Stimulated activated CD4-positive, alpha-beta T cell treated with anti-CD3 and anti-CD28 coated beads, Interleukin-12 subunit alpha, Interleukin-12 subunit beta, amount 100 ng/mL, for 24 hours (primary cell): ENCODE results near the gene HRK.

Experiments
- DNase-seq, 2 experiments: peaks; one replicate each; pipeline ENCODE4 v3.0.0-alpha.2; 2020; ENCODE audit warnings: low read depth in 2 of 2

HRK gene

GRCh38 chr12:116898669-116899068, 17.4 kb upstream of the HRK start:
- DNase-seq: no peak

GRCh38 chr12:116897476-116897875, 16.2 kb upstream of the HRK start:
- DNase-seq: no peak

DNA sequence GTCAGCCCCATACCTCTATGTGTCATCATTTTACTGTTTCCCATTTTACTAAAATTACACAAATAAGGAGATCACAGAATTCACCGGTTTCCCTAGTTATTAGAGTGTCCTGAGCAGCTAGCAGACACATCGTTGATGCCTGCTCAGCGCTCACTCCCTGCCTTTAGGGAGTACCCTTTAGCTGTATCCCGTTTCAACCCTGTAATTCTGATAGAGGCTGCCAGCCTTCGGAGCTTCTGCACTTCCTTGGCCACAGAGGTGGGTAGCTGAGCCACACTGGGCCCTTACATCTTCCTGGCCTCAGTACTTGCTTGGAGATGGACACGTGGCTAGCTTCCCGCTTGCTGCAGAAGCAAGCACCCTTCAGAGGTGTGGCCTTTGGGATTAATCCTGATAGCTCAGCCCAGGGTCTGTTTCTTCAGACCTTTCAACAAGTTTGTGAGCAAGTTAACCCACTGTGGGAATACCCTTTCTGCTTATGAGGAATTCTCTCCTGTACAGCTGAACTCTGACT, 15.2 kb upstream of the HRK start:
- no peak for DNase-seq

GRCh38 chr12:116894913-116895312, 13.7 kb upstream of the HRK start:
- no peak for DNase-seq

- no peak for DNase-seq
Measured at GRCh38 chr12:116892349-116893140, 11.3 kb upstream of the HRK start.

- no peak for DNase-seq
Measured at GRCh38 chr12:116891019-116891418, 9.8 kb upstream of the HRK start.

DNA sequence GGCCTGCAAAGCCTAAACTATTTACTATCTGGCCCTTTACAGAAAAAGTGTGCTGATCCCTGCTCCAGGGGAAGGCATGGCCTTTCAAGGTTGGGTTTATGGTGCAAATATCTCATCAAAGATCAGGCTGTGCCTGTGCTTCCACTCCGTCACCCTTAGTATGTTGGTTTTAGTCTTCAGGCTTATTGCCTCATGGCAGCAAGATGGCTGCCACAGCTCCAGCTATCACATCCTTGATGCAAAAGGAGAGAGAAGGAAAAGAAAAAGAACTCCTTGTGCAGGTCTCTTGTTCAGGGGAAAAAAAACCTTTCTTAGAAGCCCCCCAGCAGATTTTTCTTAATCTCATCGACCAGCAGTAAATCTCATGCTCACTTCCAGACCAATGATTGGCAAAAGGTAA, 9.1 kb upstream of the HRK start:
- DNase-seq: no peak

GRCh38 chr12:116887897-116888296, 6.7 kb upstream of the HRK start:
- DNase-seq: no peak

DNA sequence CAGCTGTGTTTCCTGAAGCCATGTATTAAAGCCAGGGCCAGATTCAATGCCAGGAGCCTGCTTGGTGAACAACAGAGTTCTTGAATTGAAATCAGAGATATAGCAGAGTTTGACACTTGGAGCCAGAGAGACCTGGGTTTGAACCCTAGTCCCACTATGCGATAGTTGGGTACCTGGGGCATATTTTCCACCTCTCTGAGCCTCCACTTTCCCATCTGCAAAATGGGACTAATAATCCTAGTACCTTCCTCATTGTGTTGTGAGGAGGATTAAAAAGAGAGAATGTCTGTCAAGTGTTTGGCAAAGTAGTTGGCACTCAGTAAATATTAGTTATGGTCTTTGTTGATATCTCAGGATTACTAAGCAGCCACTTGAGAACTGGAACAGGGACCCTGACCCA, 6.0 kb upstream of the HRK start:
- DNase-seq: no peak

- DNase-seq: no peak
Measured at GRCh38 chr12:116885491-116885890, 4.2 kb upstream of the HRK start.

DNA sequence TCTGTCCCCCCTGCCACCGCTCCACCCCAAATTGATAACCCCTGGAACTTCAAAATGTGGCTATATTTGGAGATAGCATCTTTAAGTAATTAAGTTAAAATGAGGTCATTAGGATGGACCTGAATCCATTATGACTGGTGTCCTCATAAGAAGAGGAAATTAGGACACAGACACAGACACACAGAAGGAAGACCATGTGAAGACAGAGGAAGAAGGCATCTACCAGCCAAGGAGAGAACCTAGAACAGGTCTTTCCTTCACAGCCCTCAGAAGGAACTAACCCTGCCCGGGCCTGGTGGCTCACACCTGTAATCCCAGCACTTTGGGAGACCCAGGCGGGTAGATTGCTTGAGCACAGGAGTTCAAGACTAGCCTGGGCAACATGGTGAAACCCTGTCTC, 3.6 kb upstream of the HRK start:
- no peak for DNase-seq

- no peak for DNase-seq
Measured at GRCh38 chr12:116882742-116883141, 1.5 kb upstream of the HRK start.

DNA sequence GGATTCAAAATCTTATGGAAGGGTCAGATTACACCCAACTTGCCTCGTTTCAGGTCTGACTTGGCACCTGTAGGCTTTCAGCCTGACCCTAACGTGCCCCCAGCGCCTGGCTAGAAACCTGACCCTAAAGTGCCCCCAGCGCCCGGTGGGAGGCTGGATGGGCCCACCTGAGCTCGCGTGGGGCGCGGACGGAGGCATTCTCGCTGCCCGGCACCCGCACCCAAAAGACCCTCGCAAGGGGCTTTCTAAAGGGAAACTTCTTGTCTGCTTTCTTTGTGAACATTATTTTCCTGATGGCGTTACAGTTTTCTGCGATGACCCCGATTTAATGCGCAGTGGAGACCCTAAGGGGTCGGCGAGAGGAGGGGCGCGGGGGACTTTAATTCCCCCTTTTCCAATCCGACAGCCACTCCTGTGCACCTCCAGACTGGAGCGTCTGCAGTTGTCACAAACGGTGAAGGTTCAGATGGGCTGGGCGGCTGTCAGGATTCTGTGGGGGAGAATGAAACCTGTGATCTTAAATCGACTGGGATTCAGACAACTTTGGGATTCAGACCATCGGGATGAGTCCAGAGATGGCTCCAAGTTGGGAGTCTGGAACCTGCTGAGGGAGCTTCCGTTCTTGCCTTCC, 751 bp upstream of the HRK start:
- DNase-seq: no peak

GRCh38 chr12:116880817-116881324, 370 bp downstream of the HRK start:
- peak in 1 of 2 experiments; percentile 6 for DNase-seq

GRCh38 chr12:116880213-116880816, 926 bp downstream of the HRK start:
- DNase-seq: no peak

- DNase-seq: no peak
Measured at GRCh38 chr12:116879509-116880212, 1.6 kb downstream of the HRK start.

GRCh38 chr12:116878567-116879508, 2.4 kb downstream of the HRK start:
- no peak for DNase-seq

- DNase-seq: no peak
Measured at GRCh38 chr12:116876151-116876869, 4.9 kb downstream of the HRK start.

- no peak for DNase-seq
Measured at GRCh38 chr12:116874324-116874995, 6.8 kb downstream of the HRK start.

GRCh38 chr12:116870306-116870705, 10.9 kb downstream of the HRK start:
- no peak for DNase-seq
